OCI-LY1 (cell line): Measurements from ENCODE around the gene DNAAF9.

Source experiments
- CTCF ChIP-seq: fragments of 200-600 bp; sonication (generic), shearing (Covaris generic); IDR thresholded peaks from 2 replicates; pipeline ENCODE4 v1.5.1; 2017; ENCODE audit warnings: mild to moderate bottlenecking, antibody characterized with exemption, low read length, moderate library complexity, mixed read lengths
- EZH2 ChIP-seq: fragments of 200-600 bp; sonication (generic), shearing (Covaris generic); IDR thresholded peaks from 2 replicates; pipeline ENCODE4 v1.8.0; 2017; ENCODE audit warnings: borderline replicate concordance, mixed run types, mild to moderate bottlenecking, antibody characterized with exemption, low read length, moderate library complexity, mixed read lengths

GRCh38 chr20:3380228-3381070 lies 27.0 kb downstream of the DNAAF9 start:
- no peak for TF ChIP-seq CTCF
- no peak for TF ChIP-seq EZH2
